ENCODE results near the gene TMED8. TPM values are rescaled to one million over a fixed set of nuclear protein-coding genes. Genes with fewer than 3 reads are reported as not detected.

The TMED8 gene
- total and polyA plus RNA-seq, 10 of the 15 experiments (the other 5 are each of a cell fraction or from before 2014, with no cell fraction given) = 7.3 to 39.1 (median 26.1) TPM

- CTCF ChIA-PET = interaction anchor here (0.7 to 1.7 kb wide), 4 partner anchors 9 to 136 kb away, joined by 3 to 4 read pairs (median 3); no protein-coding TSS in a partner anchor
- 98% methylated on average over 4 of the region's 4 CpGs for WGBS (ENCODE audit: insufficient coverage, insufficient replicate concordance, low lambda C conversion rate, missing lambda C conversion rate)
- no TSS peak for BruUV-seq (replicated peaks)
- ATAC-seq (no peak), FAIRE-seq (no peak), DNase-seq (ENCODE audit: low read depth, low spot score) (no peak)
- POLR2A ChIA-PET = no interaction called here
- no peaks in the 10 kb centered on the region for H4K20me1 ChIP-seq (ENCODE audit: control insufficient read depth, insufficient read depth)
- TF ChIP-seq STAT1 (conservative IDR thresholded peaks at IDR 0.05) = no peak
- no peak for TF ChIP-seq SUZ12 (IDR thresholded peaks at IDR 0.05; ENCODE audit: unreplicated experiment)
- no peak for TF ChIP-seq PML (IDR thresholded peaks at IDR 0.05; ENCODE audit: low read length)
- no peak for TF ChIP-seq RELB (IDR thresholded peaks at IDR 0.05; ENCODE audit: low read depth)
- no peak for TF ChIP-seq HDGF (IDR thresholded peaks at IDR 0.05)
- TF ChIP-seq RAD21 (IDR thresholded peaks at IDR 0.05; ENCODE audit: insufficient read depth, low read depth, low read length) = no peak
- TF ChIP-seq GABPA (IDR thresholded peaks at IDR 0.05; ENCODE audit: low read depth) = no peak
- no peak for TF ChIP-seq NR2C2 (IDR thresholded peaks at IDR 0.05; ENCODE audit: borderline replicate concordance, control insufficient read depth, insufficient read length, low read depth)
- TF ChIP-seq RCOR1 (conservative IDR thresholded peaks at IDR 0.05; ENCODE audit: low read depth, low read length) = no peak
- H3K4me3 ChIP-seq = no peak overlapping the region
- RAD21 ChIA-PET (ENCODE audit: unreplicated experiment) = no interaction called here
- no peak overlapping the region for H3K9ac ChIP-seq (ENCODE audit: control insufficient read depth, insufficient read depth, low read length)
- SMC1A ChIA-PET (ENCODE audit: uncharacterized antibody, unreplicated experiment) = no interaction called here
- intact Hi-C loops (cut with micrococcal nuclease; ENCODE audit: unreplicated experiment) = loop anchor here (5.0 kb wide), 1 partner anchor 219 kb away; no protein-coding TSS in a partner anchor
- in situ Hi-C loops (cut with MboI) = no loop called here
- H3K4me2 ChIP-seq (ENCODE audit: control insufficient read depth, insufficient read depth) = no peak overlapping the region
- H3K36me3 ChIP-seq (ENCODE audit: control insufficient read depth in 2 of 2, insufficient read depth in 2 of 2, low read length in 1 of 2) = no peaks in the 10 kb centered on the region
- peaks cover 4% of the 10 kb centered on the region; the same call in 1 of the 2 replicates for H3K4me1 ChIP-seq (ENCODE audit: control insufficient read depth, insufficient read depth, low read length)
- no peak overlapping the region for H3K27ac ChIP-seq (ENCODE audit: control insufficient read depth, insufficient read depth)
- no peaks in the 10 kb centered on the region for H3K27me3 ChIP-seq (replicated peaks in 1 of 2; ENCODE audit: control insufficient read depth in 2 of 2, insufficient read depth in 2 of 2, low read length in 1 of 2)
- no peak overlapping the region for H2AFZ ChIP-seq (ENCODE audit: control insufficient read depth, low read depth, low read length)
- no peaks in the 10 kb centered on the region for H3K9me3 ChIP-seq (replicated peaks; ENCODE audit: control insufficient read depth, insufficient read depth, low read length)
- peaks cover 5% of the 10 kb centered on the region; the same call in 1 of the 2 replicates for H3K79me2 ChIP-seq (ENCODE audit: control insufficient read depth, insufficient read depth, low read length)
These were observed 53.3 kb downstream of the TMED8 start for GRCh38 chr14:77323571-77323970.
